ENCODE measurements around the gene CCKAR.

CCKAR gene

GRCh38 chr4:26490960-26491284 lies 638 bp upstream of the CCKAR start:
- DNase-seq (ENCODE audit: low read depth in 2 of 2) = no peak

- DNase-seq (ENCODE audit: low read depth in 2 of 2) = no peak
These were observed 941 bp downstream of the CCKAR start for GRCh38 chr4:26489101-26489985.

GRCh38 chr4:26485684-26486083 lies 4.6 kb downstream of the CCKAR start:
- DNase-seq (ENCODE audit: low read depth in 2 of 2) = no peak

- DNase-seq (ENCODE audit: low read depth in 2 of 2) = no peak
These were observed 5.8 kb downstream of the CCKAR start for GRCh38 chr4:26484516-26484915.

GRCh38 chr4:26484032-26484515 lies 6.2 kb downstream of the CCKAR start:
- no peak for DNase-seq (ENCODE audit: low read depth in 2 of 2)

GRCh38 chr4:26482508-26483462 lies 7.5 kb downstream of the CCKAR start:
- DNase-seq (ENCODE audit: low read depth in 2 of 2) = no peak

GRCh38 chr4:26478330-26478729 lies 12.0 kb downstream of the CCKAR start:
- DNase-seq (ENCODE audit: low read depth in 2 of 2) = no peak

GRCh38 chr4:26476545-26476944 lies 13.7 kb downstream of the CCKAR start:
- DNase-seq (ENCODE audit: low read depth in 2 of 2) = no peak

- DNase-seq (ENCODE audit: low read depth in 2 of 2) = no peak
These were observed 14.6 kb downstream of the CCKAR start for GRCh38 chr4:26475716-26476115.

- DNase-seq (ENCODE audit: low read depth in 2 of 2) = no peak
These were observed 15.7 kb downstream of the CCKAR start for GRCh38 chr4:26474551-26474950.

GRCh38 chr4:26473893-26474292 lies 16.4 kb downstream of the CCKAR start:
- DNase-seq (ENCODE audit: low read depth in 2 of 2) = no peak

GRCh38 chr4:26471890-26472289 lies 18.4 kb downstream of the CCKAR start:
- no peak for DNase-seq (ENCODE audit: low read depth in 2 of 2)

GRCh38 chr4:26468977-26469376 lies 21.3 kb downstream of the CCKAR start:
- DNase-seq (ENCODE audit: low read depth in 2 of 2) = no peak

- no peak for DNase-seq (ENCODE audit: low read depth in 2 of 2)
These were observed 21.9 kb downstream of the CCKAR start for GRCh38 chr4:26468283-26468949.

- DNase-seq (ENCODE audit: low read depth in 2 of 2) = no peak
These were observed 22.6 kb downstream of the CCKAR start for GRCh38 chr4:26467724-26468123.

- no peak for DNase-seq (ENCODE audit: low read depth in 2 of 2)
These were observed 23.6 kb downstream of the CCKAR start for GRCh38 chr4:26466578-26467270.

- DNase-seq (ENCODE audit: low read depth in 2 of 2) = no peak
These were observed 25.7 kb downstream of the CCKAR start for GRCh38 chr4:26464420-26465095.

- DNase-seq (ENCODE audit: low read depth in 2 of 2) = no peak
These were observed 26.9 kb downstream of the CCKAR start for GRCh38 chr4:26463386-26463785.

GRCh38 chr4:26462874-26463273 lies 27.4 kb downstream of the CCKAR start:
- DNase-seq (ENCODE audit: low read depth in 2 of 2) = no peak

GRCh38 chr4:26459756-26460530 lies 30.3 kb downstream of the CCKAR start:
- no peak for DNase-seq (ENCODE audit: low read depth in 2 of 2)
